Brain microvascular endothelial cell (primary cell): ENCODE measurements around the gene CETP.

ENCODE experiments used
- DNase-seq: peaks from one replicate; pipeline ENCODE4 v3.0.0-alpha.2; 2020
- H3K27ac ChIP-seq: fragments of 250-450 bp; sonication (Bioruptor Pico); 2 replicates; pipeline ENCODE4 v1.5.1; 2020; ENCODE audit warnings: mild to moderate bottlenecking, moderate library complexity
- H3K27me3 ChIP-seq: fragments of 250-450 bp; sonication (Bioruptor Pico); replicated peaks from 2 replicates; pipeline ENCODE4 v1.5.1; 2020; ENCODE audit warnings: mild to moderate bottlenecking
- H3K36me3 ChIP-seq: fragments of 250-450 bp; sonication (Bioruptor Pico); replicated peaks from 2 replicates; pipeline ENCODE4 v1.5.1; 2020; ENCODE audit warnings: mild to moderate bottlenecking
- H3K4me3 ChIP-seq: 2 replicates; pipeline ENCODE4 v1.5.1; 2011; ENCODE audit warnings: low read depth, mild to moderate bottlenecking, control low read depth, low read length, moderate library complexity
- in situ Hi-C: cut with HindIII; loops from 2 replicates; pipeline ENCODE4 v1.10.0; 2017; ENCODE audit warnings: low sequenced_read_pairs, low pct_ligation_motif_present
- TF ChIP-seq, protein P1 (sequence below): IDR thresholded peaks from 2 replicates; pipeline ENCODE4 v1.5.1; 2011; ENCODE audit warnings: low read depth, mild to moderate bottlenecking, moderate library complexity, low read length, control low read depth, inconsistent platforms; ENCODE audit errors: missing control alignments

The CETP gene

GRCh38 chr16:57019746-57020145, 58.0 kb downstream of the CETP start:
- peaks cover 27% of the 10 kb centered on the region for H3K36me3 ChIP-seq
- TF ChIP-seq, protein P1, sequence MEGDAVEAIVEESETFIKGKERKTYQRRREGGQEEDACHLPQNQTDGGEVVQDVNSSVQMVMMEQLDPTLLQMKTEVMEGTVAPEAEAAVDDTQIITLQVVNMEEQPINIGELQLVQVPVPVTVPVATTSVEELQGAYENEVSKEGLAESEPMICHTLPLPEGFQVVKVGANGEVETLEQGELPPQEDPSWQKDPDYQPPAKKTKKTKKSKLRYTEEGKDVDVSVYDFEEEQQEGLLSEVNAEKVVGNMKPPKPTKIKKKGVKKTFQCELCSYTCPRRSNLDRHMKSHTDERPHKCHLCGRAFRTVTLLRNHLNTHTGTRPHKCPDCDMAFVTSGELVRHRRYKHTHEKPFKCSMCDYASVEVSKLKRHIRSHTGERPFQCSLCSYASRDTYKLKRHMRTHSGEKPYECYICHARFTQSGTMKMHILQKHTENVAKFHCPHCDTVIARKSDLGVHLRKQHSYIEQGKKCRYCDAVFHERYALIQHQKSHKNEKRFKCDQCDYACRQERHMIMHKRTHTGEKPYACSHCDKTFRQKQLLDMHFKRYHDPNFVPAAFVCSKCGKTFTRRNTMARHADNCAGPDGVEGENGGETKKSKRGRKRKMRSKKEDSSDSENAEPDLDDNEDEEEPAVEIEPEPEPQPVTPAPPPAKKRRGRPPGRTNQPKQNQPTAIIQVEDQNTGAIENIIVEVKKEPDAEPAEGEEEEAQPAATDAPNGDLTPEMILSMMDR: no peak
- H3K27ac ChIP-seq: no peak overlapping the region
- no peak overlapping the region for H3K4me3 ChIP-seq
- no peaks in the 10 kb centered on the region for H3K27me3 ChIP-seq
- in situ Hi-C loops: no loop called here
- DNase-seq: no peak

DNA sequence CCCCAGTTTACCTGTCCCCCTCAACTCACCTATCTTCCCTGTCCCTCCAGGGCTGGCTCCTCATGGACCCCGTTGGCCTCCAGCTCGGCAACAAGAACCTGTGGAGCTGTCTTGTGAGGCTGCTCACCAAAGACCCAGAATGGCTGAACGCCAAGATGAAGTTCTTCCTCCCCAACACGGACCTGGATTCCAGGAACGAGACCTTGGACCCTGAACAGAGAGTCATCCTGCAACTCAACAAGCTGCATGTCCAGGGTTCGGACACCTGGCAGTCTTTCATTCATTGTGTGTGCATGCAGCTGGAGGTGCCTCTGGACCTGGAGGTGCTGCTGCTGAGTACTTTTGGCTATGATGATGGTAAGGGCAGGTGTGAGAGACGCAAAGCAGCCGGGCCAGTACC, 58.9 kb downstream of the CETP start:
- Histone ChIP-seq H3K27ac (no peak overlapping the region), H3K4me3 (no peak overlapping the region), H3K27me3 (no peaks in the 10 kb centered on the region), H3K36me3 (peaks cover 27% of the 10 kb centered on the region)
- DNase-seq: no peak
- in situ Hi-C loops: no loop called here
- TF ChIP-seq, protein P1: no peak

DNA sequence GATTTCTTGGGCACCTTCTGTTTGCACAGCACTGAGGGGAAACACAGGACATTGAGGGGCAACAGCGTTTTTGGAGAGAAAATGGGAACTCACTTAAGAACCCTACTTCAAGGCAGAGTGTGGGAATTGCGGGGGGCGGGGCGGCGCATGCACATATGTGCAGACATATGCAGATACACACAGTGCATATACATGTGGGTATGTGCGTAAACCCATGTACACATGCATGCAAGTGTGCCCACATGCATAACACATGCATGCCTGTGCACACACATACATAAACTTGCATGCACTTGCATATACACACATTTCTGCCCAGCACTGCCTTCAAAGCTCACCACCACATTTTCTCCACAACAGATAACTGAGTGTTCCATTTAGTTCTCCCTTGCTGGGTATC, 60.0 kb downstream of the CETP start:
- no peak overlapping the region for H3K4me3 ChIP-seq
- no peaks in the 10 kb centered on the region for H3K27me3 ChIP-seq
- in situ Hi-C loops: no loop called here
- H3K36me3 ChIP-seq: peaks cover 27% of the 10 kb centered on the region
- no peak for DNase-seq
- H3K27ac ChIP-seq: no peak overlapping the region
- TF ChIP-seq, protein P1: no peak

- in situ Hi-C loops: no loop called here
- peaks cover 25% of the 10 kb centered on the region for H3K36me3 ChIP-seq
- no peak overlapping the region for H3K4me3 ChIP-seq
- no peak for DNase-seq
- no peaks in the 10 kb centered on the region for H3K27me3 ChIP-seq
- no peak overlapping the region for H3K27ac ChIP-seq
- TF ChIP-seq, protein P1: no peak
Measured at GRCh38 chr16:57022445-57022844, 60.7 kb downstream of the CETP start.

- Histone ChIP-seq H3K36me3 (peaks cover 16% of the 10 kb centered on the region), H3K27me3 (no peaks in the 10 kb centered on the region), H3K27ac (no peak overlapping the region), H3K4me3 (no peak overlapping the region)
- TF ChIP-seq, protein P1: no peak
- no peak for DNase-seq
- in situ Hi-C loops: no loop called here
Measured at GRCh38 chr16:57023541-57024249, 61.9 kb downstream of the CETP start.

- Histone ChIP-seq H3K27me3 (no peaks in the 10 kb centered on the region), H3K36me3 (peaks cover 16% of the 10 kb centered on the region), H3K27ac (no peak overlapping the region), H3K4me3 (no peak overlapping the region)
- TF ChIP-seq, protein P1: no peak
- no peak for DNase-seq
- in situ Hi-C loops: no loop called here
Measured at GRCh38 chr16:57024894-57025680, 63.3 kb downstream of the CETP start.
